Activated naive CD8-positive, alpha-beta T cell treated with anti-CD3 and anti-CD28 coated beads, Interleukin-2, amount 50 U/mL, for 24 hours (primary cell): ENCODE measurements around the gene SET.
"Not testable (repeated sequence)": the region's sequence is repeated elsewhere in the genome, so short reads cannot be mapped to it uniquely, and the experiment has no call there.

Source experiments
- ATAC-seq: fragments of 150-1000 bp; cut with Tn5 transposase; one replicate; pipeline ENCODE4 v1.10.0; 2021
- DNase-seq: peaks from one replicate; pipeline ENCODE4 v3.0.0; 2021
- H3K27ac Mint-ChIP-seq: one replicate; pipeline ENCODE4 v1.8.0; 2021; ENCODE audit warnings: mild to moderate bottlenecking, mixed read lengths
- H3K27me3 Mint-ChIP-seq: one replicate; pipeline ENCODE4 v1.8.0; 2021; ENCODE audit warnings: mixed read lengths
- H3K36me3 Mint-ChIP-seq: one replicate; pipeline ENCODE4 v1.8.0; 2021; ENCODE audit warnings: low read depth, mixed read lengths
- H3K4me1 Mint-ChIP-seq: one replicate; pipeline ENCODE4 v1.8.0; 2021; ENCODE audit warnings: mixed read lengths
- H3K4me3 Mint-ChIP-seq: one replicate; pipeline ENCODE4 v1.8.0; 2021; ENCODE audit warnings: mild to moderate bottlenecking, moderate library complexity, mixed read lengths
- H3K9me3 Mint-ChIP-seq: one replicate; pipeline ENCODE4 v1.8.0; 2021; ENCODE audit warnings: mixed read lengths

Gene SET

GRCh38 chr9:128677794-128678193 is 11.2 kb upstream of the SET start:
- peaks cover 6% of the 10 kb centered on the region for H3K36me3 Mint-ChIP-seq
- no peak for ATAC-seq
- no peaks in the 10 kb centered on the region for H3K27me3 Mint-ChIP-seq
- DNase-seq: no peak
- peaks cover 5% of the 10 kb centered on the region for H3K4me1 Mint-ChIP-seq
- no peaks in the 10 kb centered on the region for H3K9me3 Mint-ChIP-seq
- no peak overlapping the region for H3K27ac Mint-ChIP-seq
- no peak overlapping the region for H3K4me3 Mint-ChIP-seq

- Mint-ChIP-seq H3K27me3 (no peaks in the 10 kb centered on the region), H3K4me3 (peak overlapping the region; percentile 100), H3K4me1 (peaks cover 53% of the 10 kb centered on the region), H3K9me3 (no peaks in the 10 kb centered on the region), H3K27ac (peak overlapping the region; percentile 99), H3K36me3 (peaks cover 16% of the 10 kb centered on the region)
- peak; percentile 10 for ATAC-seq
- DNase-seq: peak; percentile 63
Observed at GRCh38 chr9:128683340-128684064, 5.5 kb upstream of the SET start.

GRCh38 chr9:128684065-128684324 is 5.0 kb upstream of the SET start:
- Mint-ChIP-seq H3K4me3 (peak overlapping the region; percentile 100), H3K4me1 (peaks cover 54% of the 10 kb centered on the region)

GRCh38 chr9:128684325-128685199 is 4.5 kb upstream of the SET start:
- no peaks in the 10 kb centered on the region for H3K9me3 Mint-ChIP-seq
- H3K27me3 Mint-ChIP-seq: no peaks in the 10 kb centered on the region
- peaks cover 54% of the 10 kb centered on the region for H3K4me1 Mint-ChIP-seq
- ATAC-seq (peak; percentile 59), DNase-seq (peak; percentile 84)
- peak overlapping the region; percentile 100 for H3K4me3 Mint-ChIP-seq
- peak overlapping the region; percentile 99 for H3K27ac Mint-ChIP-seq
- peaks cover 16% of the 10 kb centered on the region for H3K36me3 Mint-ChIP-seq

More at GRCh38 chr9:128684065-128684324, 5.0 kb upstream of the SET start:
- ATAC-seq: no peak
- peak overlapping the region; percentile 99 for H3K27ac Mint-ChIP-seq
- H3K36me3 Mint-ChIP-seq: peaks cover 16% of the 10 kb centered on the region
- DNase-seq: no peak
- no peaks in the 10 kb centered on the region for H3K9me3 Mint-ChIP-seq
- H3K27me3 Mint-ChIP-seq: no peaks in the 10 kb centered on the region

- Mint-ChIP-seq H3K4me1 (peaks cover 54% of the 10 kb centered on the region), H3K4me3 (peak overlapping the region; percentile 100)
- peak; percentile 27 for ATAC-seq
Observed at GRCh38 chr9:128685636-128686489, 3.2 kb upstream of the SET start.

GRCh38 chr9:128687453-128687852 is 1.6 kb upstream of the SET start:
- DNase-seq: no peak
- Mint-ChIP-seq H3K4me3 (peak overlapping the region; percentile 80), H3K36me3 (peaks cover 32% of the 10 kb centered on the region), H3K27me3 (no peaks in the 10 kb centered on the region), H3K4me1 (peaks cover 64% of the 10 kb centered on the region), H3K27ac (peak overlapping the region; percentile 92), H3K9me3 (no peaks in the 10 kb centered on the region)
- ATAC-seq: no peak

More at GRCh38 chr9:128685636-128686489, 3.2 kb upstream of the SET start:
- Mint-ChIP-seq H3K36me3 (peaks cover 23% of the 10 kb centered on the region), H3K9me3 (no peaks in the 10 kb centered on the region), H3K27ac (peak overlapping the region; percentile 99), H3K27me3 (no peaks in the 10 kb centered on the region)
- DNase-seq: peak; percentile 39

GRCh38 chr9:128689293-128689774 is 312 bp downstream of the SET start:
- Mint-ChIP-seq H3K36me3 (peaks cover 39% of the 10 kb centered on the region), H3K9me3 (no peaks in the 10 kb centered on the region), H3K27ac (peak overlapping the region; percentile 49), H3K27me3 (no peaks in the 10 kb centered on the region), H3K4me1 (peaks cover 74% of the 10 kb centered on the region), H3K4me3 (peak overlapping the region; percentile 64)
- ATAC-seq (no peak), DNase-seq (peak; percentile 54)

GRCh38 chr9:128689820-128690683 is 1.0 kb downstream of the SET start:
- ATAC-seq: no peak
- DNase-seq: peak; percentile 41
- Mint-ChIP-seq H3K4me1 (peaks cover 71% of the 10 kb centered on the region), H3K4me3 (peak overlapping the region; percentile 91), H3K27ac (peak overlapping the region; percentile 91), H3K27me3 (no peaks in the 10 kb centered on the region), H3K9me3 (no peaks in the 10 kb centered on the region), H3K36me3 (peaks cover 45% of the 10 kb centered on the region)

- ATAC-seq: no peak
- Mint-ChIP-seq H3K4me3 (peak overlapping the region; percentile 91), H3K4me1 (peaks cover 65% of the 10 kb centered on the region), H3K9me3 (no peaks in the 10 kb centered on the region), H3K36me3 (peaks cover 50% of the 10 kb centered on the region), H3K27ac (peak overlapping the region; percentile 91), H3K27me3 (no peaks in the 10 kb centered on the region)
- DNase-seq: no peak
Observed at GRCh38 chr9:128690684-128691034, 1.6 kb downstream of the SET start.

GRCh38 chr9:128693738-128694137 is 4.7 kb downstream of the SET start:
- H3K4me1 Mint-ChIP-seq: peaks cover 40% of the 10 kb centered on the region
- H3K36me3 Mint-ChIP-seq: peaks cover 67% of the 10 kb centered on the region
- H3K4me3 Mint-ChIP-seq: peak overlapping the region; percentile 28
- H3K27me3 Mint-ChIP-seq, H3K9me3 Mint-ChIP-seq, ATAC-seq, DNase-seq: not testable (repeated sequence)
- H3K27ac Mint-ChIP-seq: peak overlapping the region; percentile 82

- peaks cover 67% of the 10 kb centered on the region for H3K36me3 Mint-ChIP-seq
- no peak overlapping the region for H3K27ac Mint-ChIP-seq
- no peaks in the 10 kb centered on the region for H3K27me3 Mint-ChIP-seq
- ATAC-seq: no peak
- no peaks in the 10 kb centered on the region for H3K9me3 Mint-ChIP-seq
- H3K4me1 Mint-ChIP-seq: peaks cover 40% of the 10 kb centered on the region
- DNase-seq: no peak
- H3K4me3 Mint-ChIP-seq: no peak overlapping the region
Observed at GRCh38 chr9:128694344-128694743, 5.3 kb downstream of the SET start.

- H3K4me1 Mint-ChIP-seq: peaks cover 37% of the 10 kb centered on the region
- DNase-seq (no peak), ATAC-seq (peak; percentile 27)
- H3K4me3 Mint-ChIP-seq: no peak overlapping the region
- H3K27ac Mint-ChIP-seq: no peak overlapping the region
- H3K36me3 Mint-ChIP-seq: peaks cover 50% of the 10 kb centered on the region
- no peaks in the 10 kb centered on the region for H3K9me3 Mint-ChIP-seq
- H3K27me3 Mint-ChIP-seq: no peaks in the 10 kb centered on the region
Observed at GRCh38 chr9:128696923-128697707, 8.1 kb downstream of the SET start.
